ENCODE data around the gene PPP1R9B.

Gene PPP1R9B

DNA sequence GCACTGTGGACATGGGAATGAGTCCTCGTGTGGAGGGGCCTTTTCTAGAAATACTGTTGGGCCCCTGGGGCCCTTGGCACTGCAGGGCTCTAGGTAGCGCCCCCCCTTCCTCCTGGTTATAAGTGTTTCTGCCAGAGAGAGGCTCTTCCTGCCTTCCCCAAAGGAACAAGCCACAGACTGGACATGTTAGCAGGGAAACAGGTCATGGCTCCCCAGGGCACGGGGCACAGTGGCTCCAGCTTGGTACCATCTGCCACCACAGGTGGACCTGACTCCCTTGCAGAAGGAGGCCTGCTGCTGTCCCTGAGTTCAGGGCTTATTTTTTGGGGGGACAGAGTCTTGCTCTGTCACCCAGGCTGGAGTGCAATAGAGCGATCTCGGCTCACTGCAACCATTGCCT is 46.5 kb downstream of the PPP1R9B start:
- H3K27me3 ChIP-seq (replicated peaks; ENCODE audit: control insufficient read depth, insufficient read depth, low read length, poor library complexity, severe bottlenecking) = no peaks in the 10 kb centered on the region
- no peak for DNase-seq
- peaks cover 46% of the 10 kb centered on the region for H3K36me3 ChIP-seq (ENCODE audit: control insufficient read depth, insufficient read depth, low read length)
- no peaks in the 10 kb centered on the region for H3K9me3 ChIP-seq (ENCODE audit: control insufficient read depth, low read length)
- no peak overlapping the region for H3K4me3 ChIP-seq (ENCODE audit: insufficient read depth, low read depth, low read length, poor library complexity, severe bottlenecking)
- no peaks in the 10 kb centered on the region for H3K4me1 ChIP-seq (ENCODE audit: control insufficient read depth, insufficient read depth, low read length, poor library complexity, severe bottlenecking)
- no peak overlapping the region for H3K27ac ChIP-seq (ENCODE audit: insufficient read depth, low read length, poor library complexity, severe bottlenecking)

GRCh38 chr17:50103252-50103651 is 47.2 kb downstream of the PPP1R9B start:
- H3K27ac ChIP-seq (ENCODE audit: insufficient read depth, low read length, poor library complexity, severe bottlenecking) = no peak overlapping the region
- no peak for DNase-seq
- H3K4me1 ChIP-seq (ENCODE audit: control insufficient read depth, insufficient read depth, low read length, poor library complexity, severe bottlenecking) = no peaks in the 10 kb centered on the region
- no peaks in the 10 kb centered on the region for H3K27me3 ChIP-seq (replicated peaks; ENCODE audit: control insufficient read depth, insufficient read depth, low read length, poor library complexity, severe bottlenecking)
- peaks cover 49% of the 10 kb centered on the region for H3K36me3 ChIP-seq (ENCODE audit: control insufficient read depth, insufficient read depth, low read length)
- no peaks in the 10 kb centered on the region for H3K9me3 ChIP-seq (ENCODE audit: control insufficient read depth, low read length)
- no peak overlapping the region for H3K4me3 ChIP-seq (ENCODE audit: insufficient read depth, low read depth, low read length, poor library complexity, severe bottlenecking)

- Histone ChIP-seq H3K4me3 (ENCODE audit: insufficient read depth, low read depth, low read length, poor library complexity, severe bottlenecking) (no peak overlapping the region), H3K4me1 (ENCODE audit: control insufficient read depth, insufficient read depth, low read length, poor library complexity, severe bottlenecking) (no peaks in the 10 kb centered on the region), H3K27ac (ENCODE audit: insufficient read depth, low read length, poor library complexity, severe bottlenecking) (no peak overlapping the region), H3K9me3 (ENCODE audit: control insufficient read depth, low read length) (no peaks in the 10 kb centered on the region), H3K36me3 (ENCODE audit: control insufficient read depth, insufficient read depth, low read length) (peaks cover 43% of the 10 kb centered on the region), H3K27me3 (replicated peaks; ENCODE audit: control insufficient read depth, insufficient read depth, low read length, poor library complexity, severe bottlenecking) (no peaks in the 10 kb centered on the region)
- no peak for DNase-seq
Observed at GRCh38 chr17:50102164-50102991, 48.1 kb downstream of the PPP1R9B start.

DNA sequence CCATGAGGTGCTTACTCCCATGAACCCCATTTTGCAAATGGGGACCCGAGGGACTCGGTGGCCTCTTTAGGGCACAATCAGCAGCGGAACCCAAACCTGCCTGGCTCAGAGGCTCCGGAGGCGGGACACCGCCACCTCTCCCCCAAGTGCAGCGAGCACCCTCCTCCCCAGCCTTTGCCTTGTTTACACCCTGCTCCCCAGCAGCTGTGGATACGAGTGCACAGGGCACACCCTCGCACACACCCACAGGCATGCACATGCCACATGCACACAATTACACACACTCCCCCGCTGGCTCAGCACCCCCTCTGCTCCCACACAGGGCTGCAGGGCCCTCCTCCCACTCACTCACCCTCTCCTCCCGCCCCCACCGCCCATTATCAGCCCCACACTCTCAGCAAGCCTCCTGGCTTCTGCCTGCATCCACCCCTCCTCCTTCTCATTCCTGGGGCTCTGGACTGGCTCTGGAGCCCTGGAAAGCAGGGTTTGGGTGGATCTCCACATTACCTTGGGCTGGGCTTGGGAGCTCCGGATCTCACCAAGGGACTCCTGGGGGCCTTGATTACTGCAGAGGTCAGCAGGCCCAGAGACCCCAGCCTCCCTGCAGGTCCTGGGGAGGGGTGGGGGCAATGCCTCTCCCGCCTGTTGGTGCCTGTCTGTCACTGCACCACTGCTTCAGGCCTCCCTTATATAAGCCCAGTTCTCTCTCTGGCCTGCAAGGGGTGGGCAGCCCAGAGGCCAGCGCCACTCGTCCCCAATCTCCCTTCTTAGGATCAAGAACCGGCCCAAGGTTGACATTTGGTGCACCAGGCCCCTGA is 48.9 kb downstream of the PPP1R9B start:
- DNase-seq = no peak
- no peak overlapping the region for H3K4me3 ChIP-seq (ENCODE audit: insufficient read depth, low read depth, low read length, poor library complexity, severe bottlenecking)
- H3K27ac ChIP-seq (ENCODE audit: insufficient read depth, low read length, poor library complexity, severe bottlenecking) = no peak overlapping the region
- H3K27me3 ChIP-seq (replicated peaks; ENCODE audit: control insufficient read depth, insufficient read depth, low read length, poor library complexity, severe bottlenecking) = no peaks in the 10 kb centered on the region
- H3K4me1 ChIP-seq (ENCODE audit: control insufficient read depth, insufficient read depth, low read length, poor library complexity, severe bottlenecking) = peaks cover 2% of the 10 kb centered on the region
- no peaks in the 10 kb centered on the region for H3K9me3 ChIP-seq (ENCODE audit: control insufficient read depth, low read length)
- peaks cover 37% of the 10 kb centered on the region for H3K36me3 ChIP-seq (ENCODE audit: control insufficient read depth, insufficient read depth, low read length)

- Histone ChIP-seq H3K9me3 (ENCODE audit: control insufficient read depth, low read length) (no peaks in the 10 kb centered on the region), H3K4me3 (ENCODE audit: insufficient read depth, low read depth, low read length, poor library complexity, severe bottlenecking) (no peak overlapping the region), H3K27ac (ENCODE audit: insufficient read depth, low read length, poor library complexity, severe bottlenecking) (no peak overlapping the region), H3K4me1 (ENCODE audit: control insufficient read depth, insufficient read depth, low read length, poor library complexity, severe bottlenecking) (peaks cover 8% of the 10 kb centered on the region), H3K36me3 (ENCODE audit: control insufficient read depth, insufficient read depth, low read length) (peaks cover 32% of the 10 kb centered on the region), H3K27me3 (replicated peaks; ENCODE audit: control insufficient read depth, insufficient read depth, low read length, poor library complexity, severe bottlenecking) (no peaks in the 10 kb centered on the region)
- DNase-seq = no peak
Observed at GRCh38 chr17:50100921-50101345, 49.5 kb downstream of the PPP1R9B start.

DNA sequence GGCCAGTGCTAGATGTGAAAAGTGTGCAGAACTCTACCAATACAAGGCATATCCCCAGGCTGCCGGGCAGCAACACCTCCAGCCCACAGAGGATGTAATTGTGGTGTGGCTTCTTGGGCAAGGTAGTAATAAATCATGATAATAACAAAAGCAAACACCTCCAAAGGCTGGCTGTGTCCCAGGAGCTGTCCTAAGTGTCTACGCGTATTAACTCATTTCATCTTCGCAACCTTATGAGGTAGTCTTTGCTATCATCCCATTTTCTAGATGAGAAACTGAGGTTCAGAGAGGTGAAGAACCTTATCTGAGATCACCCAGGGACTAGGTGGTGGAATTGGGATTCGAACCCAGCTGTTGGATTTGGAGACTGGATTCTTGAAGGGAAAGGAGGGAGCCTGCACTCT is 50.0 kb downstream of the PPP1R9B start:
- DNase-seq = no peak
- no peak overlapping the region for H3K27ac ChIP-seq (ENCODE audit: insufficient read depth, low read length, poor library complexity, severe bottlenecking)
- H3K36me3 ChIP-seq (ENCODE audit: control insufficient read depth, insufficient read depth, low read length) = peaks cover 28% of the 10 kb centered on the region
- no peaks in the 10 kb centered on the region for H3K9me3 ChIP-seq (ENCODE audit: control insufficient read depth, low read length)
- H3K4me3 ChIP-seq (ENCODE audit: insufficient read depth, low read depth, low read length, poor library complexity, severe bottlenecking) = no peak overlapping the region
- no peaks in the 10 kb centered on the region for H3K27me3 ChIP-seq (replicated peaks; ENCODE audit: control insufficient read depth, insufficient read depth, low read length, poor library complexity, severe bottlenecking)
- H3K4me1 ChIP-seq (ENCODE audit: control insufficient read depth, insufficient read depth, low read length, poor library complexity, severe bottlenecking) = peaks cover 13% of the 10 kb centered on the region

- Histone ChIP-seq H3K27ac (ENCODE audit: insufficient read depth, low read length, poor library complexity, severe bottlenecking) (no peak overlapping the region), H3K4me1 (ENCODE audit: control insufficient read depth, insufficient read depth, low read length, poor library complexity, severe bottlenecking) (peaks cover 14% of the 10 kb centered on the region), H3K27me3 (replicated peaks; ENCODE audit: control insufficient read depth, insufficient read depth, low read length, poor library complexity, severe bottlenecking) (no peaks in the 10 kb centered on the region), H3K36me3 (ENCODE audit: control insufficient read depth, insufficient read depth, low read length) (peaks cover 23% of the 10 kb centered on the region), H3K4me3 (ENCODE audit: insufficient read depth, low read depth, low read length, poor library complexity, severe bottlenecking) (no peak overlapping the region), H3K9me3 (ENCODE audit: control insufficient read depth, low read length) (no peaks in the 10 kb centered on the region)
- DNase-seq = no peak
Observed at GRCh38 chr17:50099003-50099402, 51.5 kb downstream of the PPP1R9B start.

DNA sequence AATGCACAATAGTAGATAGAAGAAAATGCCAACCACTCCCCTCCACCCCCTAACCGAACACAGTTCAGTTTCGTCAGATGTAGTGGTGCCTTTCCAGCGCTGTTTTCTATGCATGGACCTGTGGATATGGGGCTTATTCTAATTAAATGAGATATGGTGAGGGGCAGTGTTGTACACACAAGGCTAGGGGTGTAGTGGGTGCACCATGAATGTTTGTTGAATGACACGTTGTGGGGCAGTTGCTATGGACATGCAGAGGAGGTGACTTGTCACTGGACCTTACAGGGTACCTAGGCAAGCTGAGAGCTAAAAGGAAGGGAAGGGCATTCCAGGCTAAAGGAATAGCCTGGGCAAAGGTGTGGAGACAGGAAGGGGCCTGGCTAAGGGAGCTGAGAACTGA is 51.9 kb downstream of the PPP1R9B start:
- peaks cover 14% of the 10 kb centered on the region for H3K4me1 ChIP-seq (ENCODE audit: control insufficient read depth, insufficient read depth, low read length, poor library complexity, severe bottlenecking)

DNA sequence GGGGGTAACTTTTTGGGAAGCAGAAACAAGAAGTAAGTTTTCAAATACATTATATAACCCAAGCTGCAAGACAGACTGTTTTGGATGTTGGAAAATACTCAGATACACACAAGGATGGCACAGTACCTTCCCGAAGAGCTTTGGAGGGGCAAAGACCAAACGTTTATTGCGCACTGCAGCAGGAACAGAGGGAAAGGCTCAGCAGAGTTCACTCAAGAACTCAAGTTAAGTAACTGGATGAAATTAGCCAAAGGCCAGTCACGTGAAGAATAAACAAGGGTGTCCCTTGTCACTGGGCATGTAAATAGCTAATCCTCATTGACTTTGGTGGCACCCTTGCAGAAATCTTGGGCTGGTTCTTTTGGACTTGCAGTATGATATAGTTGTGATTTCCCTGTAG is 52.6 kb downstream of the PPP1R9B start:
- DNase-seq = no peak
- Histone ChIP-seq H3K9me3 (ENCODE audit: control insufficient read depth, low read length) (no peaks in the 10 kb centered on the region), H3K27me3 (replicated peaks; ENCODE audit: control insufficient read depth, insufficient read depth, low read length, poor library complexity, severe bottlenecking) (no peaks in the 10 kb centered on the region), H3K4me1 (ENCODE audit: control insufficient read depth, insufficient read depth, low read length, poor library complexity, severe bottlenecking) (peaks cover 14% of the 10 kb centered on the region), H3K27ac (ENCODE audit: insufficient read depth, low read length, poor library complexity, severe bottlenecking) (no peak overlapping the region), H3K36me3 (ENCODE audit: control insufficient read depth, insufficient read depth, low read length) (peaks cover 19% of the 10 kb centered on the region), H3K4me3 (ENCODE audit: insufficient read depth, low read depth, low read length, poor library complexity, severe bottlenecking) (no peak overlapping the region)

More for the DNA sequence above, 51.9 kb downstream of the PPP1R9B start:
- Histone ChIP-seq H3K9me3 (ENCODE audit: control insufficient read depth, low read length) (no peaks in the 10 kb centered on the region), H3K27ac (ENCODE audit: insufficient read depth, low read length, poor library complexity, severe bottlenecking) (no peak overlapping the region), H3K36me3 (ENCODE audit: control insufficient read depth, insufficient read depth, low read length) (peaks cover 23% of the 10 kb centered on the region), H3K27me3 (replicated peaks; ENCODE audit: control insufficient read depth, insufficient read depth, low read length, poor library complexity, severe bottlenecking) (no peaks in the 10 kb centered on the region), H3K4me3 (ENCODE audit: insufficient read depth, low read depth, low read length, poor library complexity, severe bottlenecking) (no peak overlapping the region)
- DNase-seq = no peak

- Histone ChIP-seq H3K4me1 (ENCODE audit: control insufficient read depth, insufficient read depth, low read length, poor library complexity, severe bottlenecking) (peaks cover 14% of the 10 kb centered on the region), H3K27ac (ENCODE audit: insufficient read depth, low read length, poor library complexity, severe bottlenecking) (no peak overlapping the region), H3K27me3 (replicated peaks; ENCODE audit: control insufficient read depth, insufficient read depth, low read length, poor library complexity, severe bottlenecking) (no peaks in the 10 kb centered on the region), H3K4me3 (ENCODE audit: insufficient read depth, low read depth, low read length, poor library complexity, severe bottlenecking) (no peak overlapping the region), H3K36me3 (ENCODE audit: control insufficient read depth, insufficient read depth, low read length) (peaks cover 19% of the 10 kb centered on the region), H3K9me3 (ENCODE audit: control insufficient read depth, low read length) (no peaks in the 10 kb centered on the region)
- no peak for DNase-seq
Observed at GRCh38 chr17:50097455-50097854, 53.0 kb downstream of the PPP1R9B start.
